ENCODE measurements around the gene XRCC5.
"Not testable (repeated sequence)": the region's sequence is repeated elsewhere in the genome, so short reads cannot be mapped to it uniquely, and the experiment has no call there.

The XRCC5 gene

GRCh38 chr2:216194561-216194960 lies 85.4 kb downstream of the XRCC5 start:
- FAIRE-seq (no peak), DNase-seq (ENCODE audit: insufficient read length, low spot score) (no peak)
- TF ChIP-seq POLR2A (IDR thresholded peaks at IDR 0.05; ENCODE audit: low read depth, low read length): no peak
- TF ChIP-seq SPI1 (IDR thresholded peaks at IDR 0.05; ENCODE audit: low read depth, low read length): no peak
- no peak for TF ChIP-seq POLR2AphosphoS5 (IDR thresholded peaks at IDR 0.05; ENCODE audit: low read depth, low read length)
- no peak for TF ChIP-seq TAF1 (IDR thresholded peaks at IDR 0.05; ENCODE audit: low read depth, low read length)
- TF ChIP-seq PAX5 (IDR thresholded peaks at IDR 0.05; ENCODE audit: insufficient read depth, low read length, severe bottlenecking): no peak
- TF ChIP-seq POU2F2 (IDR thresholded peaks at IDR 0.05; ENCODE audit: low read depth, low read length): no peak

- DNase-seq (ENCODE audit: insufficient read length, low spot score) (no peak), FAIRE-seq (peak; percentile 23)
- TF ChIP-seq POLR2AphosphoS5 (IDR thresholded peaks at IDR 0.05; ENCODE audit: low read depth, low read length) (no peak), PAX5 (IDR thresholded peaks at IDR 0.05; ENCODE audit: insufficient read depth, low read length, severe bottlenecking) (no peak), POU2F2 (IDR thresholded peaks at IDR 0.05; ENCODE audit: low read depth, low read length) (no peak), SPI1 (IDR thresholded peaks at IDR 0.05; ENCODE audit: low read depth, low read length) (no peak), TAF1 (IDR thresholded peaks at IDR 0.05; ENCODE audit: low read depth, low read length) (no peak), POLR2A (IDR thresholded peaks at IDR 0.05; ENCODE audit: low read depth, low read length) (no peak)
These were observed 86.4 kb downstream of the XRCC5 start for GRCh38 chr2:216195565-216196029.

GRCh38 chr2:216201692-216202306 lies 92.7 kb downstream of the XRCC5 start:
- DNase-seq (ENCODE audit: insufficient read length, low spot score): no peak

GRCh38 chr2:216202626-216203250 lies 93.6 kb downstream of the XRCC5 start:
- no peak for TF ChIP-seq PAX5 (IDR thresholded peaks at IDR 0.05; ENCODE audit: insufficient read depth, low read length, severe bottlenecking)
- no peak for TF ChIP-seq SPI1 (IDR thresholded peaks at IDR 0.05; ENCODE audit: low read depth, low read length)
- no peak for TF ChIP-seq TAF1 (IDR thresholded peaks at IDR 0.05; ENCODE audit: low read depth, low read length)
- no peak for TF ChIP-seq POLR2A (IDR thresholded peaks at IDR 0.05; ENCODE audit: low read depth, low read length)
- no peak for TF ChIP-seq POU2F2 (IDR thresholded peaks at IDR 0.05; ENCODE audit: low read depth, low read length)
- TF ChIP-seq POLR2AphosphoS5 (IDR thresholded peaks at IDR 0.05; ENCODE audit: low read depth, low read length): no peak
- FAIRE-seq (no peak), DNase-seq (ENCODE audit: insufficient read length, low spot score) (no peak)

More at GRCh38 chr2:216201692-216202306, 92.7 kb downstream of the XRCC5 start:
- TF ChIP-seq POLR2A (IDR thresholded peaks at IDR 0.05; ENCODE audit: low read depth, low read length) (no peak), PAX5 (IDR thresholded peaks at IDR 0.05; ENCODE audit: insufficient read depth, low read length, severe bottlenecking) (no peak), SPI1 (IDR thresholded peaks at IDR 0.05; ENCODE audit: low read depth, low read length) (no peak), POLR2AphosphoS5 (IDR thresholded peaks at IDR 0.05; ENCODE audit: low read depth, low read length) (no peak), TAF1 (IDR thresholded peaks at IDR 0.05; ENCODE audit: low read depth, low read length) (no peak), POU2F2 (IDR thresholded peaks at IDR 0.05; ENCODE audit: low read depth, low read length) (no peak)
- FAIRE-seq: no peak

GRCh38 chr2:216205486-216205885 lies 96.3 kb downstream of the XRCC5 start:
- DNase-seq (ENCODE audit: insufficient read length, low spot score) (no peak), FAIRE-seq (no peak)
- TF ChIP-seq SPI1 (IDR thresholded peaks at IDR 0.05; ENCODE audit: low read depth, low read length) (peak; percentile 77), POLR2A (IDR thresholded peaks at IDR 0.05; ENCODE audit: low read depth, low read length) (no peak)

- DNase-seq (ENCODE audit: insufficient read length, low spot score): no peak
- TF ChIP-seq SPI1 (IDR thresholded peaks at IDR 0.05; ENCODE audit: low read depth, low read length): peak; percentile 97
- TF ChIP-seq POLR2A (IDR thresholded peaks at IDR 0.05; ENCODE audit: low read depth, low read length): no peak
- 0 out of 2 replicates have a peak, but pooled peaks have one; percentile 5 for TF ChIP-seq POLR2AphosphoS5 (IDR thresholded peaks at IDR 0.05; ENCODE audit: low read depth, low read length)
- no peak for TF ChIP-seq PAX5 (IDR thresholded peaks at IDR 0.05; ENCODE audit: insufficient read depth, low read length, severe bottlenecking)
- no peak for FAIRE-seq
These were observed 97.0 kb downstream of the XRCC5 start for GRCh38 chr2:216206041-216206703.

- TF ChIP-seq TAF1 (IDR thresholded peaks at IDR 0.05; ENCODE audit: low read depth, low read length): no peak
- no peak for TF ChIP-seq PAX5 (IDR thresholded peaks at IDR 0.05; ENCODE audit: insufficient read depth, low read length, severe bottlenecking)
- TF ChIP-seq SPI1 (IDR thresholded peaks at IDR 0.05; ENCODE audit: low read depth, low read length): no peak
- FAIRE-seq (no peak), DNase-seq (ENCODE audit: insufficient read length, low spot score) (no peak)
These were observed 97.7 kb downstream of the XRCC5 start for GRCh38 chr2:216206821-216207220.

- FAIRE-seq; DNase-seq (ENCODE audit: insufficient read length, low spot score): not testable (repeated sequence)
These were observed 99.5 kb downstream of the XRCC5 start for GRCh38 chr2:216208661-216209060.

GRCh38 chr2:216210701-216211540 lies 101.8 kb downstream of the XRCC5 start:
- TF ChIP-seq POLR2AphosphoS5 (IDR thresholded peaks at IDR 0.05; ENCODE audit: low read depth, low read length) (no peak), PAX5 (IDR thresholded peaks at IDR 0.05; ENCODE audit: insufficient read depth, low read length, severe bottlenecking) (no peak), SPI1 (IDR thresholded peaks at IDR 0.05; ENCODE audit: low read depth, low read length) (no peak)
- FAIRE-seq: no peak

More at GRCh38 chr2:216210701-216211540, 101.8 kb downstream of the XRCC5 start:
- no peak for DNase-seq (ENCODE audit: insufficient read length, low spot score)

Measured in GM12891 (cell line).